AG04450 (cell line): ENCODE measurements around the gene CABLES2. TPM values are rescaled to one million over a fixed set of nuclear protein-coding genes. Genes with fewer than 3 reads are reported as not detected.
A peak's percentile ranks its signal among the peaks of the same experiment; 100 is the strongest.

Source experiments
- CTCF ChIA-PET: fragments of 300-600, 350-600 bp; formaldehyde crosslinking; extraction: SDS; loops from one replicate; lab custom pipeline; 2022; ENCODE audit warnings: antibody characterized with exemption, inconsistent platforms; lab: Charles Lee
- POLR2A ChIA-PET: fragments of 350-600 bp; formaldehyde crosslinking; extraction: SDS; loops from one replicate; lab custom pipeline; 2021; ENCODE audit warnings: antibody characterized with exemption, inconsistent platforms; lab: Yijun Ruan, JAX
- DNase-seq: peaks from one replicate; pipeline ENCODE4 v3.0.0-alpha.2; 2011; ENCODE audit warnings: low read depth, low spot score
- H3K27ac ChIP-seq: one replicate; pipeline ENCODE4 v1.5.1; 2012; ENCODE audit warnings: low read depth, low read length, control low read depth
- H3K27me3 ChIP-seq: one replicate; pipeline ENCODE4 v1.6.0; 2012; ENCODE audit warnings: low read length; ENCODE audit not compliant: control insufficient read depth, insufficient read depth
- H3K4me3 ChIP-seq: 2 replicates; pipeline ENCODE4 v1.5.1; 2011; ENCODE audit warnings: mild to moderate bottlenecking, low read depth, low read length, control low read depth
- H3K9me3 ChIP-seq: 2 replicates; pipeline ENCODE4 v1.5.1; 2012; ENCODE audit warnings: low read length; ENCODE audit not compliant: control insufficient read depth, insufficient read depth
- polyA plus RNA-seq: library from polyadenylated mRNA; depleted of rRNA; stranded (reverse); fragments of >200 nt; gene quantifications from 2 replicates; pipeline ENCODE4 v1.2.3, GENCODE V29; 2011
- TF ChIP-seq, protein P1 (sequence below): IDR thresholded peaks from 2 replicates; pipeline ENCODE4 v1.5.1; 2011; ENCODE audit warnings: low read depth, low read length, control low read depth, inconsistent platforms

The CABLES2 gene
- polyA plus RNA-seq, 1 experiment: 3.8 TPM

DNA sequence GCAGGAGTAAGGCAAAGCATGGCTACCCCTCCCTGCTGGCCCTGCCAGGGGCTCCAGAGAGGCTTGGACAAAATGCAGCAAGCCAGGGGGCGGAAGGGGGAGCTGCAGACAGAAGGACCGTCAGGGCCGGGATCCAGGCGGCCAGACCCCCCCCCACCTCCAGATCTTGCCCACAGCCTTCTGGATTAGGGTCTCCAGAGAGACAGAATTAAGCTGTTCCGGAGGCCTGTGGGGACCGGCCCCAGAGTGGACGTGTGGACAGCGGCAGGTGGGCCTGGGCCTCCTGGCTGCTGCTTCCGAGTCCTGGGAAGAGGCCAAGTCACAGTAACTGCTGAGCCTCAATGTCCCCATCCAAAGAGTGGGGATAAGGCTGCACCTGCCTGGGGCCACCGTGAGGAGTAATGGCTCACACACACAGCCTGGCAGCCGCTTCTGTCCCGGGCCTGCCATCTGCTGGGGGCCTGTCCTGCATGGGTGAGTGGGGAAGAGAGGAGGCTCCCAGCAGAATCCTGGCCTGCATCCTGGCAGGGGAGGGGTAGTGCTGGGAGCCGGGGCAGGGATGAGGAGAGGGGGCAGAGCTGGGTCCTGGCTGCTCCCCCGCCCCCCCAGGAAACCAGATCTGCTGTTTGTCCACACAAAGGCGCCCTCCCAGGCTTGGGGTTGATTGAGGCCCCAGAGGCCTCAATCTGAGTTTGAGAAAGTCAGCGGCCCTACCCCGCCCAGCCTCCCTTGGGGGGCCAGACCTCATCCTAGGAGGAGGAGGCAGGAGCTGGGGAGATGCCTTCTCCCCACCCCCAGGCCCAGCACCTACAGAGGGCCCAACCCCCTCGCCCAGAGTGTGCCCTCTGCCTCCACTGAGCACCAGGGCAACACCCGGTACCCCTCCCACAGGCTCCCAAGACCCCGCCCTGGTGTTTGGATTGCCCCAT lies 43.8 kb downstream of the CABLES2 start:
- Histone ChIP-seq H3K4me3 (no peak overlapping the region), H3K27ac (no peak overlapping the region), H3K27me3 (no peaks in the 10 kb centered on the region), H3K9me3 (no peaks in the 10 kb centered on the region; the same call in 1 of the 2 replicates)
- CTCF ChIA-PET: no interaction called here
- TF ChIP-seq, protein P1, sequence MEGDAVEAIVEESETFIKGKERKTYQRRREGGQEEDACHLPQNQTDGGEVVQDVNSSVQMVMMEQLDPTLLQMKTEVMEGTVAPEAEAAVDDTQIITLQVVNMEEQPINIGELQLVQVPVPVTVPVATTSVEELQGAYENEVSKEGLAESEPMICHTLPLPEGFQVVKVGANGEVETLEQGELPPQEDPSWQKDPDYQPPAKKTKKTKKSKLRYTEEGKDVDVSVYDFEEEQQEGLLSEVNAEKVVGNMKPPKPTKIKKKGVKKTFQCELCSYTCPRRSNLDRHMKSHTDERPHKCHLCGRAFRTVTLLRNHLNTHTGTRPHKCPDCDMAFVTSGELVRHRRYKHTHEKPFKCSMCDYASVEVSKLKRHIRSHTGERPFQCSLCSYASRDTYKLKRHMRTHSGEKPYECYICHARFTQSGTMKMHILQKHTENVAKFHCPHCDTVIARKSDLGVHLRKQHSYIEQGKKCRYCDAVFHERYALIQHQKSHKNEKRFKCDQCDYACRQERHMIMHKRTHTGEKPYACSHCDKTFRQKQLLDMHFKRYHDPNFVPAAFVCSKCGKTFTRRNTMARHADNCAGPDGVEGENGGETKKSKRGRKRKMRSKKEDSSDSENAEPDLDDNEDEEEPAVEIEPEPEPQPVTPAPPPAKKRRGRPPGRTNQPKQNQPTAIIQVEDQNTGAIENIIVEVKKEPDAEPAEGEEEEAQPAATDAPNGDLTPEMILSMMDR: no peak
- POLR2A ChIA-PET: no interaction called here
- no peak for DNase-seq

- Histone ChIP-seq H3K27me3 (no peaks in the 10 kb centered on the region), H3K27ac (peak overlapping the region; percentile 21), H3K4me3 (no peak overlapping the region), H3K9me3 (no peaks in the 10 kb centered on the region; the same call in 1 of the 2 replicates)
- TF ChIP-seq, protein P1: no peak
- CTCF ChIA-PET: no interaction called here
- POLR2A ChIA-PET: no interaction called here
- DNase-seq: no peak
These were observed 44.5 kb downstream of the CABLES2 start for GRCh38 chr20:62362590-62362940.

GRCh38 chr20:62361799-62362589 lies 45.1 kb downstream of the CABLES2 start:
- ChIA-PET POLR2A (no interaction called here), CTCF (no interaction called here)
- Histone ChIP-seq H3K27ac (peak overlapping the region; percentile 21), H3K4me3 (no peak overlapping the region), H3K27me3 (no peaks in the 10 kb centered on the region), H3K9me3 (no peaks in the 10 kb centered on the region; the same call in 1 of the 2 replicates)
- no peak for DNase-seq
- TF ChIP-seq, protein P1: no peak

GRCh38 chr20:62360854-62361798 lies 46.0 kb downstream of the CABLES2 start:
- POLR2A ChIA-PET: no interaction called here
- H3K4me3 ChIP-seq: no peak overlapping the region
- H3K27ac ChIP-seq: no peak overlapping the region
- TF ChIP-seq, protein P1: no peak
- CTCF ChIA-PET: no interaction called here
- DNase-seq: no peak
- no peaks in the 10 kb centered on the region; the same call in 1 of the 2 replicates for H3K9me3 ChIP-seq
- no peaks in the 10 kb centered on the region for H3K27me3 ChIP-seq
